ENCODE data around the gene ABCA4.

- TF ChIP-seq CTCF (IDR thresholded peaks at IDR 0.05): no peak
- TF ChIP-seq POLR2A (IDR thresholded peaks at IDR 0.05): no peak
Measured at GRCh38 chr1:94049791-94050190, 71.2 kb downstream of the ABCA4 start.
